Parathyroid adenoma (tissue), 2 donors: ENCODE results near the gene SLC7A11.

Experiments used
- H2AFZ ChIP-seq: fragments of 300-600 bp; sonication (generic); one replicate; pipeline ENCODE4 v1.7.0; 2017; ENCODE audit warnings: antibody characterized with exemption, mild to moderate bottlenecking
- H3K27ac ChIP-seq: fragments of 300-600 bp; sonication (generic); one replicate; pipeline ENCODE4 v1.7.0; 2017
- H3K27me3 ChIP-seq: fragments of 300-600 bp; sonication (generic); one replicate; pipeline ENCODE4 v1.7.0; 2017; ENCODE audit warnings: low read length; ENCODE audit not compliant: control insufficient read depth, insufficient read depth
- H3K36me3 ChIP-seq: fragments of 300-600 bp; sonication (generic); one replicate; pipeline ENCODE4 v1.7.0; 2017; ENCODE audit warnings: low read length; ENCODE audit not compliant: control insufficient read depth, insufficient read depth
- H3K4me1 ChIP-seq: fragments of 300-600 bp; sonication (generic); one replicate; pipeline ENCODE4 v1.7.0; 2017; ENCODE audit warnings: control low read depth
- H3K4me2 ChIP-seq: fragments of 300-600 bp; sonication (generic); one replicate; pipeline ENCODE4 v1.7.0; 2017; ENCODE audit warnings: low read length
- H3K4me3 ChIP-seq: fragments of 300-600 bp; sonication (generic); one replicate; pipeline ENCODE4 v1.7.0; 2017; ENCODE audit warnings: low read depth, low read length
- H3K79me2 ChIP-seq: fragments of 300-600 bp; sonication (generic); one replicate; pipeline ENCODE4 v1.7.0; 2017; ENCODE audit warnings: control low read depth
- H3K9ac ChIP-seq: fragments of 300-600 bp; sonication (generic); one replicate; pipeline ENCODE4 v1.7.0; 2017; ENCODE audit warnings: mild to moderate bottlenecking
- H3K9me3 ChIP-seq: fragments of 300-600 bp; sonication (generic); one replicate; pipeline ENCODE4 v1.7.0; 2017; ENCODE audit warnings: low read length; ENCODE audit not compliant: control insufficient read depth
- CTCF ChIP-seq: fragments of 300-600 bp; sonication (generic); IDR thresholded peaks from one replicate; pipeline ENCODE4 v1.7.0; 2017; ENCODE audit warnings: antibody characterized with exemption, mild to moderate bottlenecking
- donor health status: primary hyperparathyroidism.

SLC7A11 gene

DNA sequence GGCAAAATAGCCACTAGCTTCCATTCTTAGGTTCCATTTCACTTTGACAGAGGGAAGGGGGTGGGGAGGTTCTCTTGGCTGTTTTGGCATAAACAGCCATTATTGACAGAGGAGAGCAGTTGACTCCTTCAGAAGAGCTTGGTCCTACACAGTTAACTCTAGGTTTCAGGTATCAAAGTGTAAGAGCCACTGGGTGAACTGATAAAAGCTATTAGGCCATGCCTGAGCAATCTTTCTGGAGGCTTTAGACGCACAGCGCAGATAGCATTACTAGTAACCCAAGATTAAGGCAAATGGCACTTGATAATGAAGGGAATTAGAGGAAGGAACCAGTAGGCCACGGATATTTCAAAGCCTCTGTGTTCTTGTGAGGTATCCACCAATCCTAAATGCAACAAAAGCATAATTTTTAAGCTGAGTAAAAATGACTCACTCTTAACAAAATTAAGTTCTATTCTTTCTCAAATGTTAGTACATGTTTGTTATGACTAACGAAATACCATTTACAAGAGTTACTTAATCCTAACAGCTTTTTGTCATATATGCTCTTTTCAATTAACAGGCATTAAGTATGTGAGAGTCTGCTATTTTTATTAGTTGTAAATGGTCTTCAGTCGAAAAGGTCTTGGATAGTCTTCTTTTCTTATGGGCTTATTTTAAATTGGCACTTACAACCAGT is 53.6 kb downstream of the SLC7A11 start:
- H3K36me3 ChIP-seq: no peaks in the 10 kb centered on the region
- H3K27ac ChIP-seq: no peak overlapping the region
- H3K4me2 ChIP-seq: no peak overlapping the region
- no peak for TF ChIP-seq CTCF
- no peaks in the 10 kb centered on the region for H3K79me2 ChIP-seq
- H3K27me3 ChIP-seq: no peaks in the 10 kb centered on the region
- no peak overlapping the region for H3K9ac ChIP-seq
- no peak overlapping the region for H3K4me3 ChIP-seq
- no peak overlapping the region for H2AFZ ChIP-seq
- H3K9me3 ChIP-seq: no peaks in the 10 kb centered on the region
- H3K4me1 ChIP-seq: no peaks in the 10 kb centered on the region

GRCh38 chr4:138185859-138186645 is 56.1 kb downstream of the SLC7A11 start:
- Histone ChIP-seq H2AFZ (no peak overlapping the region), H3K9ac (no peak overlapping the region), H3K36me3 (no peaks in the 10 kb centered on the region), H3K4me1 (no peaks in the 10 kb centered on the region), H3K27ac (no peak overlapping the region), H3K4me2 (no peak overlapping the region), H3K9me3 (no peaks in the 10 kb centered on the region), H3K79me2 (no peaks in the 10 kb centered on the region), H3K27me3 (no peaks in the 10 kb centered on the region), H3K4me3 (no peak overlapping the region)
- TF ChIP-seq CTCF: no peak

- no peak overlapping the region for H3K9ac ChIP-seq
- H3K4me3 ChIP-seq: no peak overlapping the region
- no peak overlapping the region for H3K4me2 ChIP-seq
- no peaks in the 10 kb centered on the region for H3K79me2 ChIP-seq
- no peaks in the 10 kb centered on the region for H3K9me3 ChIP-seq
- no peaks in the 10 kb centered on the region for H3K36me3 ChIP-seq
- H3K27me3 ChIP-seq: no peaks in the 10 kb centered on the region
- H3K27ac ChIP-seq: no peak overlapping the region
- no peaks in the 10 kb centered on the region for H3K4me1 ChIP-seq
- TF ChIP-seq CTCF: no peak
- no peak overlapping the region for H2AFZ ChIP-seq
These were observed 57.3 kb downstream of the SLC7A11 start for GRCh38 chr4:138184886-138185285.

- no peaks in the 10 kb centered on the region for H3K36me3 ChIP-seq
- H3K27ac ChIP-seq: no peak overlapping the region
- H3K27me3 ChIP-seq: no peaks in the 10 kb centered on the region
- H2AFZ ChIP-seq: no peak overlapping the region
- no peaks in the 10 kb centered on the region for H3K4me1 ChIP-seq
- H3K9me3 ChIP-seq: no peaks in the 10 kb centered on the region
- peak overlapping the region; percentile 39 for H3K4me2 ChIP-seq
- TF ChIP-seq CTCF: peak; percentile 46
- H3K4me3 ChIP-seq: no peak overlapping the region
- no peaks in the 10 kb centered on the region for H3K79me2 ChIP-seq
- no peak overlapping the region for H3K9ac ChIP-seq
These were observed 59.2 kb downstream of the SLC7A11 start for GRCh38 chr4:138182838-138183426.
